Activated CD4-positive, CD25-positive, alpha-beta regulatory T cell treated with anti-CD3 and anti-CD28 coated beads, Interleukin-2, amount 50 U/mL, for 72 hours (primary cell): ENCODE data around the gene PINLYP.

Experiments
- DNase-seq: peaks from one replicate; pipeline ENCODE4 v3.0.0; 2021

Gene PINLYP

GRCh38 chr19:43607238-43608205 is 31.9 kb downstream of the PINLYP start:
- DNase-seq = no peak

GRCh38 chr19:43609872-43610271 is 34.3 kb downstream of the PINLYP start:
- no peak for DNase-seq

- no peak for DNase-seq
These were observed 34.9 kb downstream of the PINLYP start for GRCh38 chr19:43610493-43610892.

- no peak for DNase-seq
These were observed 36.2 kb downstream of the PINLYP start, which contains the start of gene SRRM5 for GRCh38 chr19:43611788-43612187. Gene SRRM5, plus strand, starts transcription at chr19:43612088. Its CDS starts 34 bp downstream, at chr19:43612122.

GRCh38 chr19:43612374-43612773 is 36.8 kb downstream of the PINLYP start:
- DNase-seq = no peak

- DNase-seq = no peak
These were observed 40.7 kb downstream of the PINLYP start for GRCh38 chr19:43616306-43616705.

GRCh38 chr19:43616954-43617353 is 41.4 kb downstream of the PINLYP start:
- no peak for DNase-seq

GRCh38 chr19:43618921-43619261 is 43.3 kb downstream of the PINLYP start:
- DNase-seq = no peak

- DNase-seq = peak; percentile 87
These were observed 43.9 kb downstream of the PINLYP start, which contains the start of gene ZNF428 for GRCh38 chr19:43619262-43620060. Gene ZNF428, minus strand, starts transcription at chr19:43619629. Its CDS starts 5,325 bp downstream, at chr19:43614304.

- DNase-seq = no peak
These were observed 44.7 kb downstream of the PINLYP start for GRCh38 chr19:43620061-43621001.

- DNase-seq = no peak
These were observed 46.5 kb downstream of the PINLYP start for GRCh38 chr19:43622070-43622469.

- DNase-seq = no peak
These were observed 47.4 kb downstream of the PINLYP start for GRCh38 chr19:43622956-43623355.

GRCh38 chr19:43623889-43624670 is 48.5 kb downstream of the PINLYP start:
- DNase-seq = no peak

- DNase-seq = peak; percentile 82
These were observed 49.3 kb downstream of the PINLYP start for GRCh38 chr19:43624933-43625332.

- no peak for DNase-seq
These were observed 50.4 kb downstream of the PINLYP start for GRCh38 chr19:43625918-43626579.

- DNase-seq = no peak
These were observed 51.2 kb downstream of the PINLYP start for GRCh38 chr19:43626838-43627237.

- no peak for DNase-seq
These were observed 53.2 kb downstream of the PINLYP start for GRCh38 chr19:43628646-43629326.

- DNase-seq = no peak
These were observed 55.9 kb downstream of the PINLYP start for GRCh38 chr19:43631491-43631890.
